GM21723 (cell line): ENCODE measurements around the gene RGMA.
"Not testable (repeated sequence)": the region's sequence is repeated elsewhere in the genome, so short reads cannot be mapped to it uniquely, and the experiment has no call there.

ENCODE experiments used
- ATAC-seq: cut with Tn5 transposase; IDR thresholded peaks from one replicate; pipeline ENCODE4 v1.9.1; 2021; ENCODE audit warnings: mild to moderate bottlenecking, moderate library complexity; ENCODE audit not compliant: unreplicated experiment

RGMA gene

GRCh38 chr15:93049233-93049632, 39.8 kb downstream of the RGMA start:
- no peak for ATAC-seq

DNA sequence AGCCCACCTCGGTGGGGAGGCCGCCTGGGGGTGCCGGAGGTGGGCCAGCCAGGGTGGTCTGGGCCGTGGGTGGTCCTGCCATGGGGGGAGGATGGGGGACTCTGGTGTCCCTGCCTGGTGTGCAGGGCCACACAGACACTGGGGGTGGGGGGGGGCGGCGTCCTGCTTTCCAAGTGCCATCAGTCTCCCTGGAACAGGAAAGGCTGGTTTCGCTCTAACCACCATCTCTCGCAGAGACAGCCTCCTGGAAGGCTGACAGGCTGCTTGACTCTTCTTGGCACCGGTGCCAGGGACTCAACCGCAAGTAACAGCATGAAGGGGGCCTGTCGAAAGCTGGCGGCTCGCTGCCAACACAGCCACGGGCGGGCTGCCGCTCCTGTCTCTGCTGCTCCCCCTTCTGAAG, 40.3 kb downstream of the RGMA start:
- no peak for ATAC-seq

- ATAC-seq = no peak
Measured at GRCh38 chr15:93048426-93048721, 40.6 kb downstream of the RGMA start.

DNA sequence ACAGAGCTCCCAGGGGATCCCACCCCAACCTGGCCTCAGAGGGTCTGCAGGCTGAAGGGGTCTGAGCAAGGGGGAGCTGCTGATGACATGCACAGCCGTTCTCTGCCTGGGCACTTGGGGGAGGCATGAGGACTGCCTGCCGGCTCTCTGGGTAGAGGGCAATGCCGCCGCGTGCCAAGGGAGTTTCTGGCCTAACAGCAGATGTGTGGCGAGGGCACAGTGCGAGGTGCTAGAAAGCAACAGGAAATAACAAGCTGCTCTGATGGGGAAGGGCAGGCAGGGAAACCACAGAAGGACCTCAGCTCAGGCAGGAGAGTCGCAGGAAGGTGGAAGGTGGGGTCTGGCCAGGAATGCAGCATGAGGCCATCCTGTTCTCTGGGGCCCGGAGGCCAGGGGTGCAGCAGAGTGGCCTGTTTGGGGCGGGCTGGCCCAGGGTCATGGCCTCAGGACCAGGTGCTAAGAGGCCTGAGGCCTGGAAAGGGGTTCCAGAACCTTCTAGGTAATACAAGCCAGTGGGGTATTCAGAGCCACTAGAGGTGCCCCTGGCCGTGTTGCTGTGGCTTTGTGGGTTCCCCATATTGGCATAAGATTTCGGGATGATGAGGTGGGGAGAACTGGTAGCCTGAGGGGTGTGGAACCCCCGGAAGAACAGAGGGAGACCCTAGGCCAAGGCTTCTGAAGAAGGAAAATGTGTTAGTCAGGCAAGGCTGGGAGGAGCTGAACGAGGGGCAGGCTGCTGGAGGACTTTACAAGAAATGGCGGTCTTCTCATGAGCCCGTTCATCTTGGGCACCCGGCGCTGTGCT, 41.2 kb downstream of the RGMA start:
- no peak for ATAC-seq

DNA sequence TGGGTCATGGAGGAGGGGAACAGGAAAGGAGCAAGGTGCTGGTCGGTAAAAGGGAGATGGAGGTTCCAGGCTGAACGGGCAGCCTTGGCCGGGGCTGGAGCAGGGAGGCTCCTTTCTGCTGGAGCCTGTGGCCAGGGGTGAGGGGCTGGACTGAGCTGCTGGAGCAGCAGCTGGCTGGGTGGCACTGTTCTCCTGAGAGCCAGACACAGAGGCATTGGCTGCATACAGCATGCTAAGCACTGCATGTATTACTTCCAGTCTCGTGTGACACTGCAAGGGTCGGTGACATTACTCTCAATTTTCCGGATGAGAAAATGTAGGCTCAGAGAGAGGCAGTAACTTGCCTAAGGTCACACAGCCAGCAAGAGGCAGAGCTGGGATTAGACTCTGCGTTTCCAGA, 42.3 kb downstream of the RGMA start:
- ATAC-seq = no peak

DNA sequence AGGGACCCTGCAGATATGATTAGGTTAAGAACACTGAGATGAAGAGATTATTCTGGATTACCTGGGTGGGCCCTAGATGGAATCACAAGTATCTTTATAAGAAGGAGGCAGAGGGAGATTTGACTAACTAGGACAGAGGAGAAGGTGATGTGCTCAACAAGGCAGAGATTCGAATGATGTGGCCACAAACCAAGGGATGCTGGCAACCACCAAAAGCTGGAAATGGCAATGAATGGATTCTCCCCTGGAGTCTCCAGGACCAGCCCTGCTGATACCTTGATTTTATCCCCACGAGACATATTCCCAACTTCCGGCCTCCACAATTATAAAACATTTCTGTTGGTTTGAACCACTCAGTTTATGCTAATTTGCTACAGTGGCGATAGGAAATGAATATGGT, 42.9 kb downstream of the RGMA start:
- no peak for ATAC-seq

DNA sequence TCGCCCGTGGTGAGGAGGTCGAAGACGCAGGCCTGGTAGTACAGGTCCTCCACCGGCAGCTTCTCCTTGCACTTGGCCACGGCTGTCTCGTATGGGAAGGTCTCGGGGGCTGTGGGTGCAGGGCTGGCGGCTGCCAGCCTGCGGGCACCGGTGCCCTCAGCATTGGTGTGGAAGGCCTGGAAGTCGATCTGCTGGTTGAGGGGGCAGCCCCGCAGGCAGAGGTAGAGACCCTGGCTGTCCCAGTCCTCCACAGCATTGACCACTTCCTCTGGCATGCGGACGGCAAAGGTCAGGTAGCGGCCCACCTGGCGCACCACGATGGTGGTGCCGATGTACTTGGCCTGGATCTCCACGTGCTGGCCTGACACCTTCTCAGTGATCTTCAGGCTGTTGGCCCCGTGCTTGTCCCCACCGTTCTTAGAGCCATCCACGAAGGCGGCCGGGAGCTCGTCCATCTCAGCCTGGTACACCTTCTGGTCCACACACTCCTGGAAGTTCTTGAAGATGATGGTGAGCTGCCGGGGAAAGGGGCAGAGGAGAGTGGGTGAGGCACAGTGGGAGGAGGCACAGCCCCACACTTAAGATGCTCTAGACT, 43.7 kb downstream of the RGMA start:
- no peak for ATAC-seq

DNA sequence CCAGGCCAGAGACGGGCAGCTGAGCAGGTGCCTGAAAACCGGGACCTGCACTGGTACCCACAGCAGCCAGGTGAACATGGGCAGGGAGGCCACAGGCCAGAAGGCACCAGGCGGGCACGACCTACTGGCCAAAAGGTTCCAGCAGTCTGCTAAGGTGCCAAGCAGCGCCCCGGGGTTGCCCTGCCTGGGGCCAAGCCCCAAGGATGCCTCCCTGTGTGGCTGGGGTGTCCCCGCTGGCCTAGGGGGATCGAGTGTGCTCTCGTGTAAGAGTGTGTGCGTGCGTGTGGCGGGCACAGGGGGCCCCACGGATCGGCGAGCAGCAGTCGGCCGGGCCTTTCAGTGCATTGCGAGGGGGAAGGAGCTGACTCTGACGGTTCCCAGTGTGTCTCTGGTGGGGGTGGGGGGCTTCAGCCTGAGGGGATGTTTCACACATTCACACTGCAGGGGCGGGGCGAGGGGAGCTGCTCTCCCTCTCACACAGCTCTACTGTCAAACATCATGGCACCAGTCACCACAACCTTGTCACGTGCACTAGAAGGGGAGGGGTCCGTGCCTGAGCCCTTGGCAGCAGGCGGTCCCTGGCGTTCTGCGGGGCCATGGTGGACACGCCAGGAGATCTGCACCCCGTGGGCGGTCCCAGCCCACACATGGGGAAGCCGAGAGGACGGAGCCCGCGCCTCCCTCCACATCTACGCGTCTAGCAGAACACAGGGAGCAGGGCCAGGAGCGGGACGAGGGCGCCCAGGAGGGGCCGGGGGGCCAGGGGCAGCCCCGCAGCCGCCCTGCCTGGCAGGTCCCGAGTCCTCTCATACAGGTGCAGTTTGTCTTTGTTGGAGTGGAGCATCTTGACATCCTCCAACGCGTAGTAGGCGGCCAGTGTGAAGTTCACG, 44.5 kb downstream of the RGMA start:
- no peak for ATAC-seq

DNA sequence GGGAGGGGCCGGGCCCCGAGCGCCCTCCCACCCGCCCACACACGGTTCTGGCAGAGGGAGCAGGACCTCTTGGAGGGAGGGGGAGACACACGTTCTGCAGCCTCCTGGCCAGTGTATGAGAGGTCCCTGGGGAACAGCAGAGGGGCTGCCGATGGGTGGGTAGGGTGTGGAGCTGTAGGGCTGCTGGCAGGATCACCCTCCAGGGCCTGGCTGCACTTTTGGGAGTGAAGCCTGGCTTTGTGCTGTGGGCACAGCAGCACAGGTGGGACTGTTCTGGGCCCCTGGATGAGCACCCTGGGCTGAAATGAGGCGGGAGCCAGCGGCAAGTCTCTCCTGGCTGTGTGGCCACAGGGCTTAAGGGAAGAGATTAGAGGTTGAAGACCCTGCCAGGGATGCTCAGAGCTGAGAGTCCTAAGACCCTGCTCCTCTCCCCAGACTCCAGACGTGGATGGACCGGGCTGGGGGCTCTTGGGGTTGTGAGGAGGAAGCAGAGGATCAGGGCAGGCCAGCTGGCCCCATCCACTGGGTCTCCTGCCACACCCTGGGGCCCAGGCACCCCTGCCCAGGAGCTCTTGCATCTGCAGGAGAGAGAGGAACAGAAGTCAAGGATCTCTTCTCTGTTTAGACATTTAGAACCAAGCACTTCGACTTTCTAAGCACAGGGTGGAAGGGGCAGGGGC, 45.2 kb downstream of the RGMA start:
- ATAC-seq = no peak

- ATAC-seq = no peak
Measured at GRCh38 chr15:93042691-93043378, 46.2 kb downstream of the RGMA start.

DNA sequence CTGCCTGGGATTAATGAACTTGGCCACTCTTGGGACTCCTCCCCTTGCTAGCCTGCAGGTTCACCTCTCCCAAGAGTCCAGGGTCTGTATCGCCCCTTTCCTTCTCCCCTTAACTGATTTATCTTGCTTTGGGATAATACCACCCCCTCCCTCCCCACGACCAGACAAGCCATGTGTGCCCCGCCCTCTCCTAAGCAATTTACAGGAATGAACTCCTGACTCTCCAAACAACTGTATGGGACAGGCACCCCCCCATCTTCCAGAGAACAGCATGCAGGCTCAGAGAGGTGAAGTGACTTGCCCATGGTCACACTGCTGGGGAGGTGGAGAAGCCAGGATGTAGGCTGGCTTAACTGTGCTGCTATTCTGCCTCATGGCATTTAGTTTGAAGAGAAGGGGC, 46.8 kb downstream of the RGMA start:
- no peak for ATAC-seq

DNA sequence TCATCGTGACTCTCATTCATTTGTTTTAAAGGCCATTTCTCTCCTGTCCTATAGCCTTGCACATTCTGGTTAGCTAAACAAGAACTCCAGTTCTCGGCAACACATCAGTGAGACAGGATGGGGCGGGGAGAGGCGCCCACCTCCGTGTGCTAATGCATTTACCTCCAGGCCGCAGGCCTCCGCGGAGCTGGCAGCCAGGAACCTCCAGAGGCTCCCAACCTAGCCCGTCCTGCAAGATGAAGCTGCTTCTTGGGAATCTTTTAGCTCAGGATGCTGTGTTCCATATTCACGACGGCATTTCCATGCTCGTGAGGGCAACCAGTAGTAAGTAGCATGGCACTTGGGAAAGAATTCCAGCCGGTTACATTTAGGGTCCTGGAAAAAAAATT, 47.9 kb downstream of the RGMA start:
- no peak for ATAC-seq

- ATAC-seq = no peak
Measured at GRCh38 chr15:93040288-93041158, 48.5 kb downstream of the RGMA start.

GRCh38 chr15:93039562-93040287, 49.3 kb downstream of the RGMA start:
- ATAC-seq = not testable (repeated sequence)

DNA sequence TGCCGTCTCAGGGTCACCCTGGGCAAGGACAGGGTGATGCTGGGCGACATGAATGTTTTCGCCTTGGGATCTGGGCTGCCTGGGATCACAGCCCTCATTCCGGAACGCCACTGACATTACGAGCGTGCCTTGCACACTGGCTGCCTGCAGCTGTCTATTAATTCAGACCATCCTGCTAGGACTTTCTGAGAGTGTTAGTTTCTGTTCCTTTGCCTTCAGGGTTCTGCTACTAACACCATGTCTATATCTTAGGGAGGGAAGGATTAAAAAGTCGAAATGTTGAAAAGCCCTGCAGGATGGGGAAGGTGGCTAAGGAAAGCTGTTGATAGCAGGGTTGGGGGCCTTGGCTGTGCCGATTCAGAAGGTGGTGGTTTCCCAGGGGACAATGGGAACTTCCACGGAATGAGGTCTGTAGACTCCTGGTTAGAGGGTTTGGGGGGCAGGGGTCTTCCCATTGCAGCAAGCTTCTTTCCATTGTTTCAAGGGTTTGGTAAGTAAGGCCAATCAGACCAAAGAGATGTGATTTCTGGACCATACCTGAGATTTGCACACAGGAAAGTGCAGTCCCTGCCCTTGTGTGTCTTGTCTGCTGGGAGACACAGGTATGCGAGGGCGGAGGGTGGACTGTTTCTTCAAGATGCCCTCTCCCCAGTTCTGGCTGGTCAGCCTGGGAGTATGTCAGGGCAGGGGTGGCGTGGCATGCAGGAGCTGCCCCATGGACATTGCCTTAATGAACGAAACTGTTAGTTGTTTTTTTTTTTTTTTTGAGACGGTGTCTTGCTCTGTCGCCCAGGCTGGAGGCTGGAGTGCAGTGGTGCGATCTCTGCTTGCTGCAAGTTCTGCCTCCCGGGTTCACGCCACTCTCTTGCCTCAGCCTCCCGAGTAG, 50.9 kb downstream of the RGMA start:
- ATAC-seq = no peak

GRCh38 chr15:93036951-93037819, 51.8 kb downstream of the RGMA start:
- no peak for ATAC-seq
